Thyroid gland (tissue), 4 donors: Measurements from ENCODE around the gene ACTR8.

Experiments used
- POLR2A ChIP-seq, 2 donors: fragments of 450-650 bp; IDR thresholded peaks; one replicate each; pipeline ENCODE4 v1.6.1; 2017; ENCODE audit warnings: antibody characterized with exemption in 2 of 2, mild to moderate bottlenecking in 2 of 2, moderate library complexity in 1 of 2
- TF ChIP-seq, protein P1 (sequence below), 6 experiments: fragments of 200-600 bp in 3 of 6; fragments of 450-650 bp in 3 of 6; sonication (generic) in 3 of 6; IDR thresholded peaks; one replicate each; pipeline ENCODE4 v1.5.1; 2016 to 2019; ENCODE audit warnings: antibody characterized with exemption in 6 of 6, mild to moderate bottlenecking in 2 of 6, inconsistent platforms in 1 of 6, moderate library complexity in 1 of 6

DNA sequence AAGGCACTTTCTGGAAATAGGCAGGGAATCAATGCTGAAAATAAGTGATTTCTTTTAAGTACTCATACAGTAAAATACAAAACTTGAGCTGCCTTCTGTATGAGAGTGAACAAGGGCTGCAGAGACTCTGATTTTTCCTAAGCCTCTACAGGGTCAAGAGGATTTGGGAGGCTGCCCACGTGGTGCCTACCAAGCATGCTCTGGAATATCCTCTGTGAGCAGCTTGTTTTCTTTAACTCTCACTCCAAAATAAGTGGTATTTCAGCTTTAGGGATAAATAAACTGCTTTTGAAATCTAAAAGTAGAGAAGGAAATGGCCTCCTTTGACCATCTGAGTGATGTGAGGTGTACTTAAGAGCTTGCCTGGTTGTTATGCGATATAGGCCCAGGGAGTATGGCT, 17.8 kb upstream of the ACTR8 start:
- TF ChIP-seq, protein P1, sequence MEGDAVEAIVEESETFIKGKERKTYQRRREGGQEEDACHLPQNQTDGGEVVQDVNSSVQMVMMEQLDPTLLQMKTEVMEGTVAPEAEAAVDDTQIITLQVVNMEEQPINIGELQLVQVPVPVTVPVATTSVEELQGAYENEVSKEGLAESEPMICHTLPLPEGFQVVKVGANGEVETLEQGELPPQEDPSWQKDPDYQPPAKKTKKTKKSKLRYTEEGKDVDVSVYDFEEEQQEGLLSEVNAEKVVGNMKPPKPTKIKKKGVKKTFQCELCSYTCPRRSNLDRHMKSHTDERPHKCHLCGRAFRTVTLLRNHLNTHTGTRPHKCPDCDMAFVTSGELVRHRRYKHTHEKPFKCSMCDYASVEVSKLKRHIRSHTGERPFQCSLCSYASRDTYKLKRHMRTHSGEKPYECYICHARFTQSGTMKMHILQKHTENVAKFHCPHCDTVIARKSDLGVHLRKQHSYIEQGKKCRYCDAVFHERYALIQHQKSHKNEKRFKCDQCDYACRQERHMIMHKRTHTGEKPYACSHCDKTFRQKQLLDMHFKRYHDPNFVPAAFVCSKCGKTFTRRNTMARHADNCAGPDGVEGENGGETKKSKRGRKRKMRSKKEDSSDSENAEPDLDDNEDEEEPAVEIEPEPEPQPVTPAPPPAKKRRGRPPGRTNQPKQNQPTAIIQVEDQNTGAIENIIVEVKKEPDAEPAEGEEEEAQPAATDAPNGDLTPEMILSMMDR (IDR thresholded peaks at IDR 0.05), result no peak
- TF ChIP-seq POLR2A (IDR thresholded peaks at IDR 0.05), result peak in 1 of 2 donors; percentile 12
